Cerebellar cortex (tissue), 1 donor: Measurements from ENCODE around the gene GHR.

Experiments used
- DNase-seq: peaks from one replicate; pipeline ENCODE4 v3.0.0-alpha.2; 2015; ENCODE audit warnings: low spot score

The GHR gene

GRCh38 chr5:42423285-42424165 is at the start of gene GHR:
TSS of gene GHR (plus strand) at chr5:42423439. CDS start at chr5:42565875, 142,436 bp downstream.
- DNase-seq = peak; percentile 63

GRCh38 chr5:42374679-42375273 is 48.5 kb upstream of the GHR start:
- no peak for DNase-seq

- no peak for DNase-seq
These were observed 45.7 kb upstream of the GHR start for GRCh38 chr5:42377496-42377895.

- no peak for DNase-seq
These were observed 41.3 kb upstream of the GHR start for GRCh38 chr5:42381973-42382372.

- DNase-seq = no peak
These were observed 35.7 kb upstream of the GHR start for GRCh38 chr5:42387563-42387962.

- DNase-seq = no peak
These were observed 33.1 kb upstream of the GHR start for GRCh38 chr5:42390115-42390514.

GRCh38 chr5:42392917-42393316 is 30.3 kb upstream of the GHR start:
- no peak for DNase-seq

GRCh38 chr5:42396111-42396510 is 27.1 kb upstream of the GHR start:
- no peak for DNase-seq

- DNase-seq = no peak
These were observed 26.0 kb upstream of the GHR start for GRCh38 chr5:42397267-42397666.

GRCh38 chr5:42399702-42400101 is 23.5 kb upstream of the GHR start:
- no peak for DNase-seq

- DNase-seq = no peak
These were observed 22.8 kb upstream of the GHR start for GRCh38 chr5:42400474-42400873.

GRCh38 chr5:42403236-42403635 is 20.0 kb upstream of the GHR start:
- no peak for DNase-seq

- DNase-seq = no peak
These were observed 18.9 kb upstream of the GHR start for GRCh38 chr5:42404366-42404765.

- DNase-seq = no peak
These were observed 3.9 kb upstream of the GHR start for GRCh38 chr5:42419294-42419693.

GRCh38 chr5:42422656-42423280 is 471 bp upstream of the GHR start:
- DNase-seq = no peak

- no peak for DNase-seq
These were observed 2.8 kb downstream of the GHR start for GRCh38 chr5:42426016-42426415.

GRCh38 chr5:42429694-42430093 is 6.5 kb downstream of the GHR start:
- DNase-seq = peak; percentile 4

- DNase-seq = no peak
These were observed 10.9 kb downstream of the GHR start for GRCh38 chr5:42434047-42434724.

GRCh38 chr5:42436051-42436450 is 12.8 kb downstream of the GHR start:
- no peak for DNase-seq

GRCh38 chr5:42454216-42454995 is 31.2 kb downstream of the GHR start:
- no peak for DNase-seq

- DNase-seq = no peak
These were observed 37.8 kb downstream of the GHR start for GRCh38 chr5:42461033-42461432.

GRCh38 chr5:42461507-42461906 is 38.3 kb downstream of the GHR start:
- DNase-seq = no peak
